ENCODE data around the gene JAG1.

JAG1 gene

DNA sequence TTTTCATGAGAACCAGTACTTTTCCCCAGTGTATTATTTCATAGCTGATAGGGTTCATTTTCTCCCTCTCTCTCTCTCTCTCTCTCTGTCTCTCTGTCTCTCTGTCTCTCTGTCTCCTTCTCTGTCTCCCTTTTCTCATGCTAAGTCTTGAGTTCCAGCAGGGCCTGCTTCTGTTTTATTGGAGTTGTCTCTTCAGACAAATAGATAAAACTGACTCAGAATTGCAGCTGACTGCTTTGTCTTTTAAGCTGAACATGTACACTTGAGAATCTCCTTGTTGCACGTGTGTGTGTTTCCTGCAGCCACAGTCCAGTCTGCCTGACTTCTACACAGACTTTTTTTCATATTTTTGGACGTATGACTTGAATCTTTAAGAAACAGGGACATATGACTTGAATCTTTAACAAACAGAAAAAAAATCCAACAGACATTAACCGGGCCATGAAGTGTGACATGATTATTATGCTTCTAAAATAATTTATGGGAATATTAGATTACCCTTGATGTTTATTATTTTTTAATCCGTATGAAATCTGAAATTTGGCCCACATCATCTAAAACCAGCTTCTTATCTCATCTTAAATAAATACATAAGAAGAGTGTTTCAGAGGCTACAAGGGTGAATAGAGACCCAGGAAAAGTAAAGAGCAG, 71.5 kb downstream of the JAG1 start:
- no peak for ATAC-seq
- no peak for TF ChIP-seq ISL1 (CRISPR knock-in tag; IDR thresholded peaks at IDR 0.05)
- TF ChIP-seq, protein P1, sequence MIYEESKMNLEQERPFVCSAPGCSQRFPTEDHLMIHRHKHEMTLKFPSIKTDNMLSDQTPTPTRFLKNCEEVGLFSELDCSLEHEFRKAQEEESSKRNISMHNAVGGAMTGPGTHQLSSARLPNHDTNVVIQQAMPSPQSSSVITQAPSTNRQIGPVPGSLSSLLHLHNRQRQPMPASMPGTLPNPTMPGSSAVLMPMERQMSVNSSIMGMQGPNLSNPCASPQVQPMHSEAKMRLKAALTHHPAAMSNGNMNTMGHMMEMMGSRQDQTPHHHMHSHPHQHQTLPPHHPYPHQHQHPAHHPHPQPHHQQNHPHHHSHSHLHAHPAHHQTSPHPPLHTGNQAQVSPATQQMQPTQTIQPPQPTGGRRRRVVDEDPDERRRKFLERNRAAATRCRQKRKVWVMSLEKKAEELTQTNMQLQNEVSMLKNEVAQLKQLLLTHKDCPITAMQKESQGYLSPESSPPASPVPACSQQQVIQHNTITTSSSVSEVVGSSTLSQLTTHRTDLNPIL (CRISPR knock-in tag; IDR thresholded peaks at IDR 0.05; ENCODE audit: low read depth), result no peak
- TF ChIP-seq PPARA (CRISPR knock-in tag; IDR thresholded peaks at IDR 0.05; ENCODE audit: borderline replicate concordance), result no peak
- TF ChIP-seq ZC3H10 (CRISPR knock-in tag; IDR thresholded peaks at IDR 0.05), result no peak
- TF ChIP-seq ZFP3 (CRISPR knock-in tag; IDR thresholded peaks at IDR 0.05), result no peak
- no peak for TF ChIP-seq BACH2 (CRISPR knock-in tag; IDR thresholded peaks at IDR 0.05; ENCODE audit: borderline replicate concordance)
- no peak for TF ChIP-seq RARB (CRISPR knock-in tag; IDR thresholded peaks at IDR 0.05)
- TF ChIP-seq, protein P2, sequence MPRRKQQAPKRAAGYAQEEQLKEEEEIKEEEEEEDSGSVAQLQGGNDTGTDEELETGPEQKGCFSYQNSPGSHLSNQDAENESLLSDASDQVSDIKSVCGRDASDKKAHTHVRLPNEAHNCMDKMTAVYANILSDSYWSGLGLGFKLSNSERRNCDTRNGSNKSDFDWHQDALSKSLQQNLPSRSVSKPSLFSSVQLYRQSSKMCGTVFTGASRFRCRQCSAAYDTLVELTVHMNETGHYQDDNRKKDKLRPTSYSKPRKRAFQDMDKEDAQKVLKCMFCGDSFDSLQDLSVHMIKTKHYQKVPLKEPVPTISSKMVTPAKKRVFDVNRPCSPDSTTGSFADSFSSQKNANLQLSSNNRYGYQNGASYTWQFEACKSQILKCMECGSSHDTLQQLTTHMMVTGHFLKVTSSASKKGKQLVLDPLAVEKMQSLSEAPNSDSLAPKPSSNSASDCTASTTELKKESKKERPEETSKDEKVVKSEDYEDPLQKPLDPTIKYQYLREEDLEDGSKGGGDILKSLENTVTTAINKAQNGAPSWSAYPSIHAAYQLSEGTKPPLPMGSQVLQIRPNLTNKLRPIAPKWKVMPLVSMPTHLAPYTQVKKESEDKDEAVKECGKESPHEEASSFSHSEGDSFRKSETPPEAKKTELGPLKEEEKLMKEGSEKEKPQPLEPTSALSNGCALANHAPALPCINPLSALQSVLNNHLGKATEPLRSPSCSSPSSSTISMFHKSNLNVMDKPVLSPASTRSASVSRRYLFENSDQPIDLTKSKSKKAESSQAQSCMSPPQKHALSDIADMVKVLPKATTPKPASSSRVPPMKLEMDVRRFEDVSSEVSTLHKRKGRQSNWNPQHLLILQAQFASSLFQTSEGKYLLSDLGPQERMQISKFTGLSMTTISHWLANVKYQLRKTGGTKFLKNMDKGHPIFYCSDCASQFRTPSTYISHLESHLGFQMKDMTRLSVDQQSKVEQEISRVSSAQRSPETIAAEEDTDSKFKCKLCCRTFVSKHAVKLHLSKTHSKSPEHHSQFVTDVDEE (CRISPR knock-in tag; IDR thresholded peaks at IDR 0.05), result no peak
- TF ChIP-seq GLIS3 (CRISPR knock-in tag; IDR thresholded peaks at IDR 0.05), result no peak
- no peak for TF ChIP-seq ESRRG (CRISPR knock-in tag; IDR thresholded peaks at IDR 0.05)
- TF ChIP-seq TOX (CRISPR knock-in tag; IDR thresholded peaks at IDR 0.05; ENCODE audit: borderline replicate concordance), result no peak
- no peak for TF ChIP-seq ZNF70 (CRISPR knock-in tag; IDR thresholded peaks at IDR 0.05)
- TF ChIP-seq TCF4 (CRISPR knock-in tag; IDR thresholded peaks at IDR 0.05; ENCODE audit: borderline replicate concordance), result no peak
- no peak for TF ChIP-seq CSDC2 (CRISPR knock-in tag; IDR thresholded peaks at IDR 0.05)
- TF ChIP-seq, protein P3, sequence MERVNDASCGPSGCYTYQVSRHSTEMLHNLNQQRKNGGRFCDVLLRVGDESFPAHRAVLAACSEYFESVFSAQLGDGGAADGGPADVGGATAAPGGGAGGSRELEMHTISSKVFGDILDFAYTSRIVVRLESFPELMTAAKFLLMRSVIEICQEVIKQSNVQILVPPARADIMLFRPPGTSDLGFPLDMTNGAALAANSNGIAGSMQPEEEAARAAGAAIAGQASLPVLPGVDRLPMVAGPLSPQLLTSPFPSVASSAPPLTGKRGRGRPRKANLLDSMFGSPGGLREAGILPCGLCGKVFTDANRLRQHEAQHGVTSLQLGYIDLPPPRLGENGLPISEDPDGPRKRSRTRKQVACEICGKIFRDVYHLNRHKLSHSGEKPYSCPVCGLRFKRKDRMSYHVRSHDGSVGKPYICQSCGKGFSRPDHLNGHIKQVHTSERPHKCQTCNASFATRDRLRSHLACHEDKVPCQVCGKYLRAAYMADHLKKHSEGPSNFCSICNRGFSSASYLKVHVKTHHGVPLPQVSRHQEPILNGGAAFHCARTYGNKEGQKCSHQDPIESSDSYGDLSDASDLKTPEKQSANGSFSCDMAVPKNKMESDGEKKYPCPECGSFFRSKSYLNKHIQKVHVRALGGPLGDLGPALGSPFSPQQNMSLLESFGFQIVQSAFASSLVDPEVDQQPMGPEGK (CRISPR knock-in tag; IDR thresholded peaks at IDR 0.05; ENCODE audit: borderline replicate concordance), result no peak
- no peak for TF ChIP-seq OSR1 (CRISPR knock-in tag; IDR thresholded peaks at IDR 0.05)

DNA sequence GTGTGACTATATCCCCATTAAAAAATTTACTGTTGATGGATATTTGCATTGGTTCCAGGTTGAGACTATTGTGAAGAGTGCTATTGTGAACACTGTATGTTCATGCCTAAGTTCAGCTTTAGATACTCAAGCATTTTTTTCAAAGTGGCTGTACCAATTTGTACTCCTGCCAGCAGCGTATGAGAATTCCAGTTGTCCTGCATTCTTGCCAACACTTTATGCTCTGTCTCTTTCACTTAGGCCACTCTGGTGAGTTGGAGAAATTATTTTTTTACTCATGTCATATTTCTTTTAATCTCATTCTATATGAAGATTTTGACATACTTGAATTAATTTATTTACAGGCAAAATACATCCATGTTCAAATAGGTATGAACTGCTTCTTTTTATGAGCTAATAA, 76.2 kb downstream of the JAG1 start:
- no peak for TF ChIP-seq ZFP30 (CRISPR knock-in tag; IDR thresholded peaks at IDR 0.05)
- TF ChIP-seq OSR1 (CRISPR knock-in tag; IDR thresholded peaks at IDR 0.05), result no peak
- TF ChIP-seq, protein P1 (CRISPR knock-in tag; IDR thresholded peaks at IDR 0.05; ENCODE audit: low read depth), result no peak
- no peak for TF ChIP-seq TCF4 (CRISPR knock-in tag; IDR thresholded peaks at IDR 0.05; ENCODE audit: borderline replicate concordance)
- TF ChIP-seq, protein P3 (CRISPR knock-in tag; IDR thresholded peaks at IDR 0.05; ENCODE audit: borderline replicate concordance), result no peak
- TF ChIP-seq ISL1 (CRISPR knock-in tag; IDR thresholded peaks at IDR 0.05), result no peak
- no peak for TF ChIP-seq ZC3H10 (CRISPR knock-in tag; IDR thresholded peaks at IDR 0.05)
- TF ChIP-seq, protein P2 (CRISPR knock-in tag; IDR thresholded peaks at IDR 0.05), result no peak
- TF ChIP-seq TOX (CRISPR knock-in tag; IDR thresholded peaks at IDR 0.05; ENCODE audit: borderline replicate concordance), result no peak
- TF ChIP-seq ZNF70 (CRISPR knock-in tag; IDR thresholded peaks at IDR 0.05), result no peak
- no peak for TF ChIP-seq SNAI2 (CRISPR knock-in tag; IDR thresholded peaks at IDR 0.05)
- no peak for ATAC-seq
